Activated naive CD4-positive, alpha-beta T cell treated with anti-CD3 and anti-CD28 coated beads, Interleukin-2, amount 50 U/mL, for 16 hours (primary cell): ENCODE data around the gene HCN3.

Experiments
- DNase-seq: peaks from one replicate; pipeline ENCODE4 v3.0.0-alpha.2; 2020

Gene HCN3

DNA sequence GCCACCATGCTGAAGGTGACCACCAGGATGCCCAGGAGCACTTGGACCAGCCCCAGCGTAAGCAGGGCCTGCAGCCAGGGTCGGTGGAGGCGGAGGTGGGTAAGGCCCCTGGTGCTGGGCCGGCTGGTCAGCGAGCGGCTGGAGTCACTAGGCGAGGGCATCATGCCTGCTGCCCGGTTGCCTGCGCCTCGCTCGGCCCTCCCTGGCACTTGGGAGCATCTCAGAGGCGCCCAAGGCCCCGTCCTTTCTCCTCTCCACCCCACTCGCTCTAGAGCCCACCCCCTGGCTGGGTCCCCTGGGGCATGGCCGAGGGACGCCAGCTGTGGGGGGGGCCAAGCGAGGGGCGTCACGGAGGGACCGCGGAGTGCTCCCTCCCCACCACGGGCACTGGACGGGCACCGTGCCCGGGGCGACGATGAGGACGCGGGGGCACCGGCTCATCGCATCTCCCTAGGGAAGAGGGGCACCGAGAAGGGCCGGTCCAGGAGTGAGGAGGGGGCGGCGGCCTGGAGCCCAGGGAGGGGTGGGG lies 22.5 kb upstream of the HCN3 start:
- no peak for DNase-seq

DNA sequence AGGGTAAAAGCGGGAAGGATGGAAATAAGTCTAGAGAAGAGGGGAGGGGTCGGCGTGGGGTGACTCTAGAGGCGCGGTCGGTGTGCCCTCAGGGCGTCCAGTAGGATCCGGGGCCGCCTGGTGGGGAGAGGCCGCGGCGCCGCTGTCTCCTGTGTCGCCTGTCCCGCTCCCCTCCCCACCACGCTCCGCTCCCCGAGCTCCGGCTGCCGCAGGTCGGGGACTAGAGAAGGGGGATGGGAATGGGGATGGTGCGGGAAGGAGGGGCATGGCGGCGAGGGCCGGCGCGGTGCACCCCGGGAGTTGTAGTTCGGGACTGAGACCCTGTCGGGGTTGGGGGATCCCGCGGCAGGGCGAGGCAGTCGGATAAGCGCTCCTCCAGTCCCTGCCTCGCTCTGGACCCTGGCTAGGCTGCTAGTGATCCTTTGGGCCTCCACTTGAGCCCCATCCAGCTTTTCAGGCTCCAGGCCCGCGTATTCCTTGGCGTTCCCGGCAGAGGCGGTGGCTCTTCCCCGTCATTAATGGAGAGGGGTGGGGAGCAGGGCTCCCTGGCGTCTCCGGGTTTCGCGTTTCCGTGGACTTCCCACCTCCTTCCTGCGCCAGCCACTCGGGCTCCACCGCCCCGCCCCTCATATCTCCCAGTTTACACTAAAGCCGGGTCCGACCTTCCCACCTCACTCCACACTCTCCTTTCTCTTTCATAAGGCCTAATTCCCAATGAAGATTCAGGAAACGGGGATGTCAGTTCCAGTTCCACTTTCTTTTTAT lies 21.8 kb upstream of the HCN3 start, which contains the start of gene ENTREP3:
Gene ENTREP3, minus strand, starts transcription at position 241 of the 765 bp plus-strand sequence. CDS start 606 bp downstream, outside the sequence.
- DNase-seq, result peak; percentile 80

DNA sequence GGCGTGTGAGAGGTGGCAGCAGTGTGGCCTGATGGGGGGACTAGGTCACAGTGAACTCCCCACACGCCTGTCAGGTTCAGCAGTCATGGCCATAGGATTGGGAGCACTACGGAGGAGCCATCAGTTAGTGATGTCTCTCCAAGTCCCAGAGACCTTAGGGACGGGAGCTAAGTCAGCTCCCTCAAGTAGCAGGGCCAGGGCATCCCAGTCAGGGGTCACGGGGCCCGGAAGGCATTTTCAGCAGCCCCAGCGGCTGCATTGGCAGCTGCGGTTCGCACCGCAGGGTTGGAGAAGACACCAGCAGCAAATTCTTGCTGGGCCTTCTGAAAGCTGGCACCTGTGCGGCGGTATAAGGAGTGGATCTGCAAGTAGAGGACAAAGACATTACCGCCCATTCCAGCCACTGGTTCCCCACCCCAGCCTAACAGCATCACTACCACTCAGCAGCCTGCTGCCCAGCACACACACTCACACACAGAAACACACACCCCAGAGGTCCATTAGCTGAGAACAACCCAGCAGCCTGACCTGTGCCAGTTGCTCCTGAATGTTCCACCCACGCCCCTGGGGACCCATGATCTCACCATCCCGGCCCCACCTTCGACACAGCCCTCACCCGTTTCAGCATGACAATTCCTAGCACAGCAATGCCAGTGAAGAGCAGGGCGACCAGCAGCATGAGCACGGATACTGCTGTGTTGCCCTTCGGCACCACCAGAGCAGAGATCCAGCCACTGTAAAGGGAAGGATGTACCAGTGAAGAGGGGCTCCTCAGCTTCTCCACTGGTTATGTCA lies 21.0 kb upstream of the HCN3 start:
- DNase-seq, result no peak

DNA sequence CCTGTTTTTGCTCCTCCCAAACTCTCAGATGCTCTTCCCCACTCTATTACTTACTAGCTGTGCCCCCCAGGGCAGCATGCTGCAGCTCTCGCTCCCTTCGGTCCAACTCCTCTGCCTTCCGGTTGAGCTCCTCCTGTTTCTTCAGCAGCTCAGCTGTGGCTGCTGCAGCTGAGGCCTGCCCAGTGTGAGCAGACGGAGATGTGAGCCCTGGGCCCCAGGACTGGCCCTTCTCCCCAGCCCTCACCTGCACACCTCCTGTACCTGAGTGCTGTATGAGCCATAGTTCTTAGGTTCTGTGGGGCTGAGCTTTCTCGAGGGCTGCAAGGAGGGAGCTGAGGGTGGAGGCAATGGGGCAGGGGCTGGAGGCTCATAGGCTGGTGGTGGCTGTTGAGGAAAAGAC lies 17.0 kb upstream of the HCN3 start:
- DNase-seq, result no peak

DNA sequence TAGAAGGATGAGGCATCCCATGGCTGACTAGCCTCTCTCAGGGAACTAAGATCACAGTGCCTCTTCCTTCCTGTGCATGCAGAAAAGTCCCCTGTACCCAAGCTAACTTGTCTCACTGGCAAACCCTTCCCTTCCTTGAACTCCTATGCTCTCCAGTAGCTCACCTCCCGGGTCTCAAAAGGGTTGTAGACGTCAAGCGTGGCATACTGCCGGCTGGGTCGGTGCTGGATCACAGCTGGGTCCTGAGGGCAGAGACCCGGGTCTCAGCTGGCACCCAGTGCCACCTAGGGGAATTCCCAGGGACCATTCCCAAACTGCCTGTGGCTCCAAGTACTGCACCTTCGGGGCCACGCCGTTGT lies 15.8 kb upstream of the HCN3 start:
- no peak for DNase-seq

DNA sequence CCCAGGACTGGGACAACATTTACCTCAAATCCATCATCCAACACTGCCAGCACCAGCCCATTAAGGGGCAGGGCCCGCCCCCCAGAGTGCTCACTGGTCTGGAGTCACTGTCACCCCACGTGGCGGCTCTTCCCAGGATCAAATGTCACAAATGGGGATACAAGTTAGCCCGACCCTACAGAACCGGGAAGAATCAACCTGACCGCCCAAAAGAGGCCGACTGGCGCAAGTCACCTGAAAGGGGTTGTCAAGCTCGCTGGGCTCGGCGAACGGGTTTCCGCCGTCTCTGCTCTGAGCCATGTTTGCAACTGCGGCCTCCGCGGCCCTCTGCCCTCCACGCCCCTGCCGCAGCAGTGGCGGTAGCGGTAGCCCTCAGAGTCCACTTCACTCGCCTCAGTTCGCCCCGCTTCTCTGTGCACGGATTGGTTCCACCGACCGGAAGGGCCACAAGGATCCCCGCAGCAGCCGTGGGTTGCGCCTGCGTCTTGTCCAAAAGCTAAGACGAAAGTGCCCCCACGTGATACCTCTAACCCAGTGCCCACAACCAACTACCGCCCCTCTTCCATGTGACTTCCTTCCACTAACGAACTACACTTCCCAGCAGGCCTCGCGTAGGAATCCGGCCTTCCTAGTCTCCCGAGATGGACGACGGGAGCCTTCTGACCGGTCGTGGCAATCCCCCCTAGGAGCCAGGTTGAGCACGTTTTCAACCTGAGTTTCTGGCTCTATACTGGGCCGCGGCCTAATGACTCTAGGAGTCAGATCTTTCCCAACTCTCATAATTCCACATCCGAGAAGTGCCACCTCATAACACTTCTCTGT lies 15.2 kb upstream of the HCN3 start, which contains the start of gene SCAMP3:
Gene SCAMP3, minus strand, starts transcription at position 509 of the 822 bp plus-strand sequence. Its CDS starts 209 bp downstream, at position 300.
- DNase-seq, result peak; percentile 82

DNA sequence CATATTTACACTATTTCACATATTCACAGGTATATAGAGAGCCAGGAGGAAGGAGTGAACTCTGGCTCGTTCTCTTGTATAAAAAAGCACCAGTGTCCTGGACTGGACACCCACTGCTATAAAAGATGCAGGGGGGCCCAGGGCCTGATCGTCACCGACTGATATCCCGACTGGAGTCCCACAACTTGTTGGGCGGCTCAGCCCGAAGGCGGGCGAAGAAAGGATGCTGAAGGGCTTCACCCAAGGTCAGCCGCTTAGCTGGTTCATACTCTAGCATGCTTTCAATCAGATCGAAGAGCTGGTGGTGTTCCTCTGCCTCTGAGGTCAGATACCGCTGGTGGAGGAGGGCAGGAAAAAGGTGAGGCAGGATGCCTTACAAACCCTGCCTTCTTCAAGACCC lies 14.2 kb upstream of the HCN3 start:
- no peak for DNase-seq

DNA sequence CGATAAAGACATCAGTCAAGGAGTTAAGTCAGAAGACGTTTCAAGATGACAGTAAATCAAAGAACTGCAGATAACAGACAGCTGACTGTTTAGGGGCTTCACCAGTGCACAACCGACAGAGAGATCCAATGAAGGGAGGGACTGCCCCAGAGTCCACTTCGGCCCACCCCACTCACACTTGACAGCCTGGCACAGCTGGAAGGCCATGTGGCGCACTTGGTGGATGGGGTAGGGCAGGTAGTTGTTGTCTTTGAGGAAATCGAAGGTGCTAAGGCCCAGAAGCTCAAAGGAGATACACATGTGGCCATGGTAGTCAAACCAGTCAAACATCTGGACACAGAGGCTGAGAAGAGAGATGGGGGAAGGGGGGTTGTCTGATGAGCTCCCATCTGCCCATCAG lies 10.7 kb upstream of the HCN3 start:
- no peak for DNase-seq

DNA sequence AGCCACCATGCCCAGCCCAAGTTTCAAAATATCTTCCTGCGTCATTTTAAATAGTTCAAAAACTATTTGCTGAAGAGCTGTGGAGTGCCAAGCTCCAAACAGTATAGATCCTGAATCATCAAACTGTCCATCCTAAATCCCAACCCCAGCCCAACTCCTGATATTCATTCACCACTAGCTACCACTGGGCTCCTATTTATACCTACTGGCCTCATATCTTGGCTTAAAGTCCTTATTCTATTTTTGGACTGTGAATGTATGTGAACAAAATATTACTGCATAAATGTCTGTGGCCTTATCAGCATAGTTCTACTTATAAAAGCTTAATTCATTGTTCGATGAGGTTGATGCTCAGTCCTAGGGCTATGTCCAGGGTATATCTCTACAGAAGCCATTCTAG lies 9.9 kb upstream of the HCN3 start:
- DNase-seq, result no peak

DNA sequence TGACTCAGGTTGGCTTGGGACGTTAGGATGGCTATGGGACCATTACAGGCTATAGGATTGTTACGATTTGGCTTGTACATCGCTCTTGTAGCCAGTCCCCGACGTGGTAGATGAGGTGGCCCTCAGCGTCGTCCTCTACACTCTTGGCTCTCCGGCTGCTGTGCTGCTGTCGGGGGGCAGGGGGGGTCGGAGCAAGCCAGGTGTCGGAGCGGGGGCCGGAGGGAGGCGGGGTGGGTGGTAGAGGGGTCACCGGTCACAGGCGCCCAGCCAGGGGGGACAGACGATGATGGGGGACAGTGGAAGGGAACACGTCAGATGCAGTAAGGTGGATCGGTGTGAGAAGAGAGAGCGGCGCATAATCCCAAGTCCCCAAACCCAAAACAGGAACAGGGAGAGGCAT lies 8.6 kb upstream of the HCN3 start:
- DNase-seq, result no peak

DNA sequence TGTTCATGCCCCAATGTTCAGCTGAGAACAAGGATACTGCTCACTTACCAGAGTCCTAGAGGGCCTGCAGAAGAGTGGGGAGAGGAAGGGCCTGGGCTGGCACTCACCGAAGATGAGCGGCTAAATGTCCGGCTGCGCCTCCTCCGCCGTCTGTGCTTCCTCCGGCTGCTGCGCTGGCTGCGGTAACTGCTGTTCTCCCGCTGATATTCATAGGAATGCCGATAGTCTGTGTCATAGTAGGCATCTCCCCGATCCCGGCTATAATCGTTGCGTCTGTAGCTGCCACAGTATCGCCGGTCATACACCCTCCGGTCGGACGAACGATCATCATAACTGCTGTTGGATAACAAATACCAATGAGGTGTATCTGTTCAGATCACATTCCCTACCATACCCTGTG lies 7.9 kb upstream of the HCN3 start:
- DNase-seq, result no peak

DNA sequence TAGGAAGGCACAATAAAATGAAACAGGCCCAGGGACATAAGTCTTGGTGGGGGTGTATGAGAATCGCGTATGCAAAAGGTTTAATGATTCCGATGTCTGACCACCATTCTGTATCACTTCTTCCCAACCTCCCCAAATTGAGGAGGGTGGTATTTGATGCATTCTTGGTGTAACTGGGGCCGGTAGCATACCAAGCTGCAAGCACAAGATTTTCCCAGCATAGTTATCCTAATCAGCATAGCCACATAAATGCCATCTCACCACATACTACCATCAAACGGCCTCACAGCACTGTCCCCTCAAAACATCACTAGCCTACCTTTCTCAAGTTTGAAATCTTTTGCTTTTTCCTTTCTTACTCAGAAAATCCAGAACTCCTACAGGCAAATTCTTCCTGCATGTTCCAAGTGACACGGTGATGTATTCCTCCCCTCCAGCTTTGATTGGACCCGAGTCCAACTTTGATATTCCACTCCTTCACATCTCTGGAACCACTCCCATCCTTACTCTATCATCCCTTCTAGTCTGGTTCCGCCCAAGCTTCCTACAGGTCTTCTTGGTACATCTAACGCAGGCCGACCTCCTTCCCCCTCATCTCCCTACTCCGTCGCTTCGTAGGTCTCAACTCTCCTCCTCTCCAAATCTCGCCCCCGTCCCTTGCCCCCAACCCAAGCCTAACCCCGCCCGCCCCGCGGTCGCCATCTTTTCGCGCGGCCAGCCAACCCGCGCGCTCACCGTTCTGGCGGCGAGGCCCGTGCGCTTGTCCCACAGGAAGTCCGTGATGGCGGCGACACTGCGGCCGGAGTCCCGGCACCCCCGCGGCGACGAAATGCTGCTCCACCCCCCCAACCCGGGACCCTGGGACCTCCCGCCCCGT lies 4.6 kb upstream of the HCN3 start:
- DNase-seq, result no peak

DNA sequence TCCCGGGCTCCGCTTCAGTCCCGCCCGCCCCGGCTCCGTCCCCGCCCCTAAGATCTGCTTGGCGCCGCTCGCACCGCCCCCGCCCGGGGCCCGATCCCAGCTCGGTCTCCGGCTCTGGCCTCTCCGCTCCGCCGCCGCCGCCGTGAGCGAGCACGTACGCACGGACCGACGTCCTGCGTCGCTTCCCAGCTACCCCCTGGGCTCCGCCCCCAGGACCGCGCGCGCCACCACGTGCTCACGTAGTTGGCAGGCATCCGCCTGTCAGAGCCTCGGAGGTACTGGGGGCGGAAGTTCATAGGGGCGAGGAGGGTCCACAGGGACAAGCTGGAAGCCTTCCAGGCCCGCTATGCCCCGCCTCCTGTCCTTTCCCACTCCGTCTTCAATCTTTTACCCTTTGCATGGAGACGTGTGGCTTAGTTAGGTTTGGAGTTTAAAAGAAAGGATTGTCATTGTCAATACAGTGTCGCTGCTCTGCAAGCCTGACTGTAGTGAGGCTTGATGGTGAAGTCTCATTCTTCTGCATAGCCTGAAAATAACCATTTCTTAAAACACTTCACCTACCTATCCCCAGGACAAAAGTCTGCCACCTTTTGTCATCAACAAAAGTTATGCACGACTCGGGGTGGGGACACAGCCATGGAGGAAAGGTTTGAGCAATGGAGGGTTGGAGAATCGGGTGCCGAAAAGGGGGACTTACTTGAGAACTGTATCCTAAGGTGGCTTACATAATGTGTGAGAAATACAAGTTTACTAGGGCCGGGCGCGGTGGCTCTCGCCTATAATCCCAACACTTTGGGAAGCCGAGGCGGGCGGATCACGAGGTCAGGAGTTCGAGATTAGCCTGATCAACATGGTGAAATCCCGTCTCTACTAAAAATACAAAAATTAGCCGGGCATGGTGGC lies 3.7 kb upstream of the HCN3 start, which contains the start of gene CLK2:
Gene CLK2, minus strand, starts transcription at position 162 of the 903 bp plus-strand sequence. CDS start 2,527 bp downstream, outside the sequence.
- DNase-seq, result peak; percentile 99

DNA sequence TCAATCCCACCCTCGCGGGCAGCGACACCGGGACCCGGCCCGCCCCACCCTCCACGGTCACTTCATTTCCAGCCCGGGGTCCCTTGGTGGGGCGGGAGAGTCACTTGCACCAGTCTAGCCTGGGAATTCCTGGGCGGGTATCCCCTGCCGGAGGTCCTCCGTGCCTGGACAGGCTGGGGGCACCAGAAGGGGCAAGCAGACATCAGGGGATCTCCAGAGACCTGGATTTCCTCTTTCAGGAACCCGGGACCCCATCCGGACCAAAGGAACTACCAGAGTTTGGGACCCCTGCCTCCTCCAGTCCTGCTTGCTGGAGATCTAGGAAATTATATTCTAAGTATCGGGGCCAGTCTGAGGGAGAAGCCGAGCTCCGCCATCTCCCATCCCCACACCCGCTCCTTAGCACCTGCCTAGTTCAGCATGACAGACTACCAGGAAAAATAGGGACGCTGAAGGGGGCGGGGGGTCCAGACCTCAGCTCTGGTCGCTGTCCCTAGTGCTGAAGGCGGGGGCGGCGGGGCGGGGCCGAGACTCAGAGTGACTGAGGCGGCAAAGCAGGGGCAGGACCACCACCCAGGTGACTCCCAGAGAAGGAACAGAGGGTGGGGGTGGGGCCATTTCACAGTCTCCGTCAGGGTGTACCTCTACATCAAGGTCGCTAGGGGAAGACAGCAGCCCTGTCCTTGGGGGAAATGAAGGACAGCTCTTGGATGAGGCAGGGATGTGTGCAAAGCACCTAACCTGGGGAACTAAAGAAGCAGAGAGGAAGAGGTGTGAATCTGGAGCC lies 832 bp downstream of the HCN3 start:
- DNase-seq, result peak; percentile 82

DNA sequence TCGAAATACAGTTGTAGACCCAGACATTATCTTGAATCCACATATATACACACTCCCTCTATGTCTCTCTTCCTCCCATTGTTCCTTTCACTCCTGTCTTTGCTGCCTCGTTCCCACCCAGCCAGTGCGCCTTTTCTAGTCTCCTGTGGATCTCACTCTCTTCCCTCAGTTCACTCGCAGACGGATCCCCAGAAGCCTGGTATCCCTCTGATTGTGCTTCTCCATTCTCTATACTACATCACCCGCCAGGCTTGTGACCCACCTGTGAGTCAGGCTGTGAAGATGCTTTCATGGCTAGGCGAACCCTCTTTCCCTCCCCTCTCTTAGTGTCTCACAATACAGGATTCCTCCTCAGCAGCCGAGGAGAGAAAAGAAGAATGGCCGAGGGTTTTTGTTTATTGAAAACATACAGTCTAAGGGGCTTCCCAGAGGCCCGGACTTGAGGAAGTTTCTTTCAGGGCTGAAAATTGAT lies 1.5 kb downstream of the HCN3 start:
- no peak for DNase-seq

DNA sequence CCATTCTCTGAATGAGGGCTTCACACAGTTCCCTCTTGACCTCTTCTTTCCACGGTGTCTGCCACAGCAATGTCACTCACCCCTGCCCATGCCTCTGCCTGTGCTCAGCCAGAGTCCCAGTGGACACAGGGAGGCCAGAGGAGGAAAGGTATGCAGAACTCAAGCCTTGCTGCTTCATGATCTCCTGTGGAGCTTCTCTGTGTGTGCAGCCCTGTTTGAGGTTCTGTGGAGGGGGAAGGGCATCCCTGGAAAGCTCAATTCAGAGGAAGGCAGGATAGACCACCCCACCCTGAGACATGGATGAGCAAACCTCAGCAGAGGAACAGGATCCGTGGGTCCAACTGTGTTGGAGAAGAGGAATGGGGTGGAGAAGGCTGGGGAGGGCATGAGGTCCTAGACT lies 2.0 kb downstream of the HCN3 start:
- DNase-seq, result no peak

DNA sequence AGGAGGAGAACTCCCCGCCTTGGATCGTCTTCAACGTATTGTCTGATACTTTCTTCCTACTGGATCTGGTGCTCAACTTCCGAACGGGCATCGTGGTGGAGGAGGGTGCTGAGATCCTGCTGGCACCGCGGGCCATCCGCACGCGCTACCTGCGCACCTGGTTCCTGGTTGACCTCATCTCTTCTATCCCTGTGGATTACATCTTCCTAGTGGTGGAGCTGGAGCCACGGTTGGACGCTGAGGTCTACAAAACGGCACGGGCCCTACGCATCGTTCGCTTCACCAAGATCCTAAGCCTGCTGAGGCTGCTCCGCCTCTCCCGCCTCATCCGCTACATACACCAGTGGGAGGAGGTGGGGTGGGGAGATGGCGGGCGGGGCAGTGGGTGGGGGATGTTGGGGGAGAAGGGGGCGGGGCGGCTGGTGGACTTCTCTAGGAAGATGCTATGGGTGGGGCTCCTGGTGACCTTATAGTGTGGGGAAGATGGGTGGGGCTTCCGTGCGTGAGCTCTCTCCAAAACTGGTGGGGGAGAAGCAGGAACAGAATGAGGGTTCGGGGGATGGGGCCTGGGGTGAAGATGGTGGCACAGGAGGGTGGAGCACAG lies 5.3 kb downstream of the HCN3 start:
- no peak for DNase-seq

DNA sequence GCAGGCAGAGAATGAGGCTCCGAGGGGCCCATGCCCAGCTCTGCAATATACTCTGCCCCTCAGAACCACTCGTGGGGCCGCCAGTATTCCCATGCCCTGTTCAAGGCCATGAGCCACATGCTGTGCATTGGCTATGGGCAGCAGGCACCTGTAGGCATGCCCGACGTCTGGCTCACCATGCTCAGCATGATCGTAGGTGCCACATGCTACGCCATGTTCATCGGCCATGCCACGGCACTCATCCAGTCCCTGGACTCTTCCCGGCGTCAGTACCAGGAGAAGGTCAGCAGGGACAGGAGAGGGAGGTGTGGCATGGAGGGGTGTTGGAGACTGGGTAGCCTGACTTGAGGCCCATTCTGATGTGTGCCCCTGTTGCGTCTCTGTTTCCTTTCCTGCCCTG lies 7.2 kb downstream of the HCN3 start:
- DNase-seq, result no peak

DNA sequence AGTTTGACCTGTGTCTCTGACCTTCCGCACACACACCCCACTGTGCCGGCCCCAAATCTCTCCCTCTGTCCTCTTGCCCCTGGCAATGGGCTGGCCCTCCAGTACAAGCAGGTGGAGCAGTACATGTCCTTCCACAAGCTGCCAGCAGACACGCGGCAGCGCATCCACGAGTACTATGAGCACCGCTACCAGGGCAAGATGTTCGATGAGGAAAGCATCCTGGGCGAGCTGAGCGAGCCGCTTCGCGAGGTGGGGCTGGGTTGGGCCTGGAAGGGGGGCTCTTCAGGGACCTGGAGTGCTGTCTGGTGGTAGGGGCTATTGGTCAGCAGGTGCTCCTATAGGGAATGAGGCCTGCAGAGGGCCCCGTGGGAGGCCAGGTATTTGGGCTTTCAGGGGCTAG lies 7.8 kb downstream of the HCN3 start:
- no peak for DNase-seq
